ENCODE results near the gene ADAMTSL1.

ADAMTSL1 gene

GRCh38 chr9:18739127-18739526, 265.2 kb downstream of the ADAMTSL1 start:
- DNase-seq (ENCODE audit: low spot score): no peak

DNA sequence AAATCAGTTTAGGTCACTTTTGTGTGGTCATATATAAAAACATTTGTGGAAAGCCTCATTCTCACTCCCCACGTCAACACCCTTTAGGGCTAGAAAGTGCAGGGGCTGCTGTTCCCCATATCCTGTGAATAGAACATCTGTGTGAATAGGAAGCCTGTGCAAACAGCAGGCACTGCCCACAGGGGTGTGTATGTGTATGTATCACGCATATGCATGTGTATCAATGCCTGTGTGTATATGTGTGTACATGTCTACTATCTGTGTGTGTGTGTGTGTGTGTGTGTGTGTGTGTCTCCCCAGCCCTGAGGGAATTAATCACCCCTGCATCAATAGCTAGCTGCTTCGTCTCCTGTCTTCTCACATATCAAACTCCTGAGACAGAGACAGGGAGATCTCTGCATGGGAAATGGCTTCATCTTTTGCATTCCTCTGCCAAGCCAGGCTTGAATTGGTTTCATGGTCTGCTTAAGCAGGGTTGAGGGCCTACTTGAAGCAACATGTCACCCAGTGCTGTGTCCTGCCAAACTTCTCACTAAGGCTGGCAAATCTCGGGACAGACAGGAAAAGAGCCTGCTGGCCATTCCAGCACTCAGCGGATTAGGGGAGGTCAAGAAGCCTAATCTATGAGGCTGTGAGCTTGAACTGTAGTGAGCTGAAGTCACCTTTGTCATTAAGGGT, 265.8 kb downstream of the ADAMTSL1 start:
- no peak for DNase-seq (ENCODE audit: low spot score)

DNA sequence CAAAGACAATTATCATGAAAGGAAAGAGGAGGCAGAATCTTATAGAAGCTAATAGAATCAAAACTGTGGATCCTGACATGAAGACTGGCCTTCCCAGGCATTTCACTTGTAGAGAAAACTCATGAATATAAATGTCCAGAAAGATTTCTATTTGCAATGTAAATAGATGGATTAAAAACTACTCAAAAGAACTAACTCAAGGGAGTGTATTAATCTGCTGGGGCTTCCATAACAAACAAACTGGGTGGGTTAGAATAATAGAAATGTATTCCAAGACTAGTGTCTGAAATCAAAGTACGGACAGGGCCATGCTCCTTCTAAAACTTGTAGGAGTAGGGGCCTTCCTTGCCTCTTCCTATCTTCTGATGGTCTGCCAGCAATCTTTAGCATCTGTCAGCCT, 267.4 kb downstream of the ADAMTSL1 start:
- DNase-seq (ENCODE audit: low spot score): no peak

DNA sequence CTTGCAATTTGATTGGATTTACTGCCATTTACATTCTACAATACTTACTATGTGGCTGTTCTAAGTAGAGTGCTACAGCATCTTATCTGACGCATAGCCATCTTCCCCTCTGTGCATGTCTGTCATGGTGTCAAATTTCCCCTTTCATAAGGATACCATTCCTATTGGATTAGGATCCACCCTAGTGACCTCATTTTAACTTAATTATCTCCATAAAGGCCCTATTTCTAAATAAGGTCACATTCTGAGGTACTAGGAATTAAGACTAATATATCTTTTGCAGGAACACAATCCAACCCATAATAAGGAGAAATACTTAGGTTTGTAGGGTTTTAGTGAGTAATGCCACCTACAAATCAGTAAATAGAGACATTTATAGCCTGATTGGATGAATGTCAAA, 268.0 kb downstream of the ADAMTSL1 start:
- no peak for DNase-seq (ENCODE audit: low spot score)

DNA sequence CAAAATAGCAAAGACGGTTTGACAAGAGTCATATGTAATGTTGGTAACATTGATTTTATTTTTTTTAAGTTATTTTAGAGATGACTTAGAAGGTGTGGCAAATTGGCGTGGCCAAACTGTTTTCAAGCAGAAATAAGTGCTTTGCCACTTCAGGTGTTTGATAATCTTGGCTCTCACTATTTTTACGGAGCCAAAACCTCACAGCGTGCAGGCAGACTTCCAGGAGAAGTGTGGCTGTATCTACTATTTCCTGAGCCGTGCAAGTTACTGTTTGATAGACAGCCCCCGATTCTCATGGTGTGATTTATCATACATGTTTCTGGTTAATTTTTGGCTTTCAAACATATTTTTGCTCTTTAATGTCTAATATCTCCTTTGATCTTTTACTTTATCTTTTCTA, 269.5 kb downstream of the ADAMTSL1 start:
- DNase-seq (ENCODE audit: low spot score): no peak

DNA sequence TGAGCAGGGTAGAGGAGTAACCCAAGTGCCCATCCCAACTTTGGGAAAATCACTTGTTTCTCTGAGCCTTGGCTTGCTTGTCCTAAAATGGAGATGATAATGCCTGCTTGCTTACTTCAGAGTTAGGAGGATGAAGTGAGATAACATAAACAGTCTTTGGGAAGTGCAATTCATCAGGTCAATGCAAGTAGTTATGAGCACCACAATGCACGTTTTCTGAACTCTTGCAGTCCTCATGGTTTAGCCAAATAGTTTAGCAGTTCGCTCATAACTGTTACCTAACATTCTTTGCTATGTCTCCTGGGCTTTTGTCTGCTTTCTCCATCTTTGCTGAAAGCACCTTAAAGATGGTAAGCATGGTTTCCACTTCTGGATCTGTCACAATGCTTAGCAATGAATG, 270.0 kb downstream of the ADAMTSL1 start:
- DNase-seq (ENCODE audit: low spot score): no peak

DNA sequence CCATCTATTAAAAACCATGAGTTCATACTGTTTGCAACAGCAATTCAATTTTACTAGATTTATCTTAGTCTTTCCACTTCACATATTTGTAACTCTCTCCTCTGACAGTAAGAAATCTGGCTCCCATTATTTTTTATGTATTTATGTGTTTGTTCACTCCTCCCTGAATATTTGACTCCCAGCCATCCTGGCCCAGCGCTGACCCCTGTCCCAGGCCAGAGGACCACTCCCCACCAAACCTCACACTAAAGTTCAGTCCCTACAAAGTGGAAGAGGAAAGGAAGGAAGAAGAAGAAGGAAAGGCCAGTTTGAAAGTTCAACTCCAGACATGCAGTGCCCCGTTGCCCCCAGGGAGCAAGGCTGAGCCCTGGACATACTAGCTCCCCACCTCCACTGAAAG, 271.8 kb downstream of the ADAMTSL1 start:
- no peak for DNase-seq (ENCODE audit: low spot score)

- no peak for DNase-seq (ENCODE audit: low spot score)
Measured at GRCh38 chr9:18746631-18747030, 272.7 kb downstream of the ADAMTSL1 start.

DNA sequence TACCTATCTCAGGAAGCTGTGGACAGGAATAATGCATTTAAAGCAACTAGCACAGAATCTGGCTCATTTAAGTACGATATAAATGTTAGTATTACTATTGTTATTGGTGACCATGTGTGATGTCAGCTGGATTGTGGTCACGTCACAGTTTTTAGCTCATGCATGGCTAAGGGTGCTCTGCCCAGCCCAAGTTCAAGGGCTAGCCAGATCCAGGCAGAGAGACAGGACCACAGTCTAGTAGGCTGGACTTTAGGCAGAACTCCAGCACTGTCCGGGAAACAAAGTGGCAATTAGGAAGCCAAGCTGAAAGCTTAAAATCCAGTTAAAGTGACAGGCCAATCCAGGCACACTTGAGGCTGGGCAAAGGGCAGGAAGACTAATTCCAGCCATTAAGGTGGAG, 273.6 kb downstream of the ADAMTSL1 start:
- DNase-seq (ENCODE audit: low spot score): no peak

- no peak for DNase-seq (ENCODE audit: low spot score)
Measured at GRCh38 chr9:18748251-18748701, 274.3 kb downstream of the ADAMTSL1 start.

DNA sequence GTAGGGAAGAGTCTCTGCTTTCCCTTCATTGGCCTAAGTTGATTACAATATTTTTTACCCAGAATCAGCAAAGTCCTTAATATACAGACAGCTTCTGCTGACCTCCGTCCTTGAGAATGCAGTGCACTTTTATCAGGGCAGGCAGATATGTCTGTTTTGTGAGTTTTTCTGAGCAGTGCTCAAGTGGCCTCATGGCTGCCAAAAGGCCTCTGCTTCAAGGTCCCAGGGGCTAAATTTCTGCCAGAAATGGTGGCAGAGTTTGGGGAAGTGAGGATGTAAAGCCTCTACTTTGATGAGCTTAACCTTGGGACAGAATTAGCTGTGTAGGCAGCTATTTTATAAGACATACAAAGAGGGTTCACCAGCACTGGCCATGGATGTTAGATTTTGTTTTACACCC, 275.8 kb downstream of the ADAMTSL1 start:
- DNase-seq (ENCODE audit: low spot score): no peak

DNA sequence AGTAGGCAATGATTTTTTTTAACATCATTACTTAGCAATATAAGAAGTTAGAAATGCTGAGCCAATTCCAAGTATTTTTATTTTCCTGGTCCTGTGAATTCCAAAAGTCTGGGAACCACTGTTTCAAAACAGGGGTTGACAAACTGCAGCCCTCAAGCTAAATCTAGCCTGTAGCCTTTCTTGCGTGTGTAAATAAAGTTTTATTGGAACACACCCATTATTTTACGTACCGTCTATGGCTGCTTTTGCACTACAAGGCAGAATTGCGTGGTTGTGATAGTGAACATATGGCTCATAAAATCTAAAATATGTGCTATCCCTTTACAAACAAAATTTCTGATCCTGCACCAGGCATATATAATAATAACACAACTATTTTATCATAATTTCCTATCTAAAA, 280.0 kb downstream of the ADAMTSL1 start:
- no peak for DNase-seq (ENCODE audit: low spot score)

- DNase-seq (ENCODE audit: low spot score): no peak
Measured at GRCh38 chr9:18754537-18754936, 280.6 kb downstream of the ADAMTSL1 start.

DNA sequence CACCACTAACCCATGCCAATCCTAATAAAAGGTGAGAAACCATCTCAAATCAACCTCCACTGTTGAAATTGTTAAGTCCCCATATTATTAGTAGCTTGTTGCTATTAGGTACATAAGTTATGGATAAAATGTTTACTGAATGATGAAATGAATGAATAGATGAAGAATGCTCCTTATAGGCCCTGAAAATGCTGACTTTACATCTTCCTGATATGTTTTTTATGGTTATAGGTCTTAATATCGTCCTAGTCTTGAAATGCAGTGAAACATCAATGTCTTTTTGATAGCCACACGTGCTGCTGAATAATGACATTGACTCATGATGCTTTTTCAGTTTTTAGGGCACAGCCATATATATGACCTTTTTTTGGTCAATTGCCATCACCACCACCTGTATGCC, 281.3 kb downstream of the ADAMTSL1 start:
- no peak for DNase-seq (ENCODE audit: low spot score)

DNA sequence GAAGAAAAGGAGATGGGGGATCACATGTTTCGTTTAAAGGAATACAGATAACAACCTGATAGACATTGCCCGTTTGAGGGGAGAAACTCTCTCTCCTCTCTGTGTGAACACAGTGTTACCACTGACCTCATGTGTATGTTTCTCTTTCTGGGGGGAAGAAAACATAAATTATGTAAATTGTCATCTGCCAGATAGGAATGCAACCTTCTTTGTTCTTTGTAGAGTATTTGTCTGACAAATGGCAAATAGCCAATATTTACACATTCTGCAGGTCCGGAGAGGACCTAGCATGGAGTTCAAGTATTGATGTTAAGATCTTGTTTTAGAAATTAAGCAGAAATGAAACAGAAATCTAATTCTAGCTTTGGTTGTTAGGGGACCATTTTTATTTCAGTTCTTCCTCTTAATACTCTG, 282.8 kb downstream of the ADAMTSL1 start:
- DNase-seq (ENCODE audit: low spot score): no peak

- no peak for DNase-seq (ENCODE audit: low spot score)
Measured at GRCh38 chr9:18759827-18760226, 285.9 kb downstream of the ADAMTSL1 start.

GRCh38 chr9:18761742-18762300, 287.9 kb downstream of the ADAMTSL1 start:
- DNase-seq (ENCODE audit: low spot score): no peak

- no peak for DNase-seq (ENCODE audit: low spot score)
Measured at GRCh38 chr9:18766989-18767550, 293.1 kb downstream of the ADAMTSL1 start.

GRCh38 chr9:18768951-18769622, 295.1 kb downstream of the ADAMTSL1 start:
- DNase-seq (ENCODE audit: low spot score): no peak

- no peak for DNase-seq (ENCODE audit: low spot score)
Measured at GRCh38 chr9:18770131-18770908, 296.4 kb downstream of the ADAMTSL1 start.

DNA sequence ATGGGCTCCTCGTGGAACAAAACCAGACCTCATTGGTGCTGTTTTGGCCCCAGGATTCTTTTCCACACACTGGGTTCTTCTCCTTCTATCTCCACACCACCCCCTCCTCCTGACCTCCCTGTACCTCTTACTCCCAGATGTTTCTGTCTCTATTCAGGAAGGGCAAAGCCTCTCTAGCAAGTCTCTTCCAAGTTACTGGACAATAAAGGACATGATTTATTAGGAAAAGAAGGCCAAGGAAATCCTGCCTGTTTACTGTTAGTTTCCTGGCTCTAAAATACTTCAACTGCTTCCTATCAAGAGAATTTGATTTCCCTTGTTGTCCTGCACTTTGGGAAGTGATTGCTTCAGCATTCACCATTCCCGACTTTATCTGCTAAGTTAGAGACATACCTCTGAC, 297.1 kb downstream of the ADAMTSL1 start:
- no peak for DNase-seq (ENCODE audit: low spot score)

GRCh38 chr9:18771763-18772162, 297.8 kb downstream of the ADAMTSL1 start:
- DNase-seq (ENCODE audit: low spot score): no peak

Measured in CD4-positive, alpha-beta T cell treated with Interleukin-6 at 100 ng/mL for 8 hours (primary cell).